HEK293 (cell line): Measurements from ENCODE around the gene NTNG1.

ENCODE experiments used
- CTCF ChIA-PET: fragments of 350-600 bp; formaldehyde crosslinking; extraction: SDS; loops from one replicate; lab custom pipeline; 2021; ENCODE audit warnings: antibody characterized with exemption; lab: Yijun Ruan, JAX
- POLR2A ChIA-PET: fragments of 300-600 bp; formaldehyde crosslinking; extraction: SDS; loops from one replicate; lab custom pipeline; 2020; ENCODE audit warnings: antibody characterized with exemption, inconsistent platforms; lab: Yijun Ruan, JAX
- H3K27ac ChIP-seq: fragments of 200-500 bp; sonication (Bioruptor generic); 2 replicates; pipeline ENCODE4 v1.5.1; 2014; ENCODE audit warnings: low read depth, low read length, control low read depth, inconsistent platforms; ENCODE audit errors: extremely low read depth
- H3K36me3 ChIP-seq, 2 experiments: fragments of 200-500 bp in 1 of 2; sonication (Bioruptor generic) in 1 of 2; 1 replicate in 1 of 2; 2 replicates in 1 of 2; pipeline ENCODE4 v1.5.1; 2014 to 2017; ENCODE audit warnings: inconsistent platforms in 2 of 2, low read length in 2 of 2; ENCODE audit not compliant: control insufficient read depth in 2 of 2, insufficient read depth in 1 of 2
- H3K4me1 ChIP-seq: fragments of 200-500 bp; sonication (Bioruptor generic); 2 replicates; pipeline ENCODE4 v1.5.1; 2014; ENCODE audit warnings: mild to moderate bottlenecking, low read length, inconsistent platforms; ENCODE audit not compliant: control insufficient read depth, insufficient read depth
- H3K4me3 ChIP-seq: 2 replicates; pipeline ENCODE4 v1.5.1; 2011; ENCODE audit warnings: low read depth, mild to moderate bottlenecking, control low read depth, low read length, moderate library complexity
- H3K9me3 ChIP-seq: fragments of 200-500 bp; sonication (Bioruptor generic); 2 replicates; pipeline ENCODE4 v1.5.1; 2014; ENCODE audit warnings: low read depth, low read length, inconsistent platforms; ENCODE audit not compliant: control insufficient read depth, insufficient read depth
- ATF2 ChIP-seq: fragments of 450-650 bp; formaldehyde crosslinking; IDR thresholded peaks from 2 replicates; pipeline ENCODE4 v1.5.1; 2016; ENCODE audit warnings: missing biosample characterization, missing genetic modification characterization, low read depth
- GLIS1 ChIP-seq: fragments of 450-650 bp; formaldehyde crosslinking; IDR thresholded peaks from 2 replicates; pipeline ENCODE4 v1.5.1; 2016; ENCODE audit warnings: missing biosample characterization, missing genetic modification characterization
- HOXD13 ChIP-seq: sonication (generic); formaldehyde crosslinking; IDR thresholded peaks from 2 replicates; pipeline ENCODE4 v1.8.0; 2022; ENCODE audit warnings: missing genetic modification reagents, borderline replicate concordance
- INSM2 ChIP-seq: fragments of 450-650 bp; formaldehyde crosslinking; IDR thresholded peaks from 2 replicates; pipeline ENCODE4 v1.5.1; 2016; ENCODE audit warnings: missing biosample characterization, missing genetic modification characterization
- KLF10 ChIP-seq: fragments of 450-650 bp; IDR thresholded peaks from 2 replicates; pipeline ENCODE4 v1.5.1; 2018; ENCODE audit warnings: missing biosample characterization, mild to moderate bottlenecking, missing genetic modification characterization
- PRDM4 ChIP-seq: fragments of 450-650 bp; formaldehyde crosslinking; IDR thresholded peaks from 2 replicates; pipeline ENCODE4 v1.5.1; 2017; ENCODE audit warnings: missing biosample characterization, missing genetic modification characterization
- REST ChIP-seq: fragments of 450-650 bp; formaldehyde crosslinking; IDR thresholded peaks from 2 replicates; pipeline ENCODE4 v1.5.1; 2016; ENCODE audit warnings: missing biosample characterization, missing genetic modification characterization
- ZBTB17 ChIP-seq: fragments of 450-650 bp; formaldehyde crosslinking; IDR thresholded peaks from 2 replicates; pipeline ENCODE4 v1.5.1; 2016; ENCODE audit warnings: missing biosample characterization, missing genetic modification characterization
- ZNF239 ChIP-seq: fragments of 450-650 bp; formaldehyde crosslinking; IDR thresholded peaks from 2 replicates; pipeline ENCODE4 v1.5.1; 2016; ENCODE audit warnings: missing biosample characterization, missing genetic modification characterization
- ZNF362 ChIP-seq: fragments of 450-650 bp; formaldehyde crosslinking; IDR thresholded peaks from 2 replicates; pipeline ENCODE4 v1.5.1; 2016; ENCODE audit warnings: missing biosample characterization, missing genetic modification characterization
- ZNF391 ChIP-seq: fragments of 450-650 bp; formaldehyde crosslinking; IDR thresholded peaks from 2 replicates; pipeline ENCODE4 v1.5.1; 2016; ENCODE audit warnings: low read depth, missing biosample characterization, missing genetic modification characterization, borderline replicate concordance
- ZNF423 ChIP-seq: fragments of 450-650 bp; formaldehyde crosslinking; IDR thresholded peaks from 2 replicates; pipeline ENCODE4 v1.5.1; 2016; ENCODE audit warnings: missing biosample characterization, missing genetic modification characterization
- ZNF558 ChIP-seq: fragments of 450-650 bp; formaldehyde crosslinking; IDR thresholded peaks from 2 replicates; pipeline ENCODE4 v1.5.1; 2016; ENCODE audit warnings: missing biosample characterization, missing genetic modification characterization
- ZNF596 ChIP-seq: fragments of 450-650 bp; IDR thresholded peaks from 2 replicates; pipeline ENCODE4 v1.5.0; 2018; ENCODE audit warnings: missing biosample characterization, mild to moderate bottlenecking, missing genetic modification characterization, moderate library complexity
- ZNF639 ChIP-seq: fragments of 450-650 bp; formaldehyde crosslinking; IDR thresholded peaks from 2 replicates; pipeline ENCODE4 v1.5.1; 2016; ENCODE audit warnings: missing biosample characterization, missing genetic modification characterization
- ZNF837 ChIP-seq: fragments of 450-650 bp; formaldehyde crosslinking; IDR thresholded peaks from 2 replicates; pipeline ENCODE4 v1.5.1; 2016; ENCODE audit warnings: missing biosample characterization, missing genetic modification characterization
- ZSCAN18 ChIP-seq: fragments of 450-650 bp; formaldehyde crosslinking; IDR thresholded peaks from 2 replicates; pipeline ENCODE4 v1.5.1; 2016; ENCODE audit warnings: missing biosample characterization, missing genetic modification characterization

Gene NTNG1

GRCh38 chr1:107394301-107394700 is 253.5 kb downstream of the NTNG1 start:
- H3K9me3 ChIP-seq: no peaks in the 10 kb centered on the region
- POLR2A ChIA-PET: no interaction called here
- no peak overlapping the region for H3K27ac ChIP-seq
- CTCF ChIA-PET: no interaction called here
- no peak overlapping the region for H3K4me3 ChIP-seq
- H3K4me1 ChIP-seq: no peaks in the 10 kb centered on the region
- no peaks in the 10 kb centered on the region for H3K36me3 ChIP-seq
- TF ChIP-seq ZNF596 (tag by site-specific recombination): no peak
- TF ChIP-seq ZNF391 (tag by site-specific recombination): no peak
- no peak for TF ChIP-seq INSM2 (tag by site-specific recombination)
- no peak for TF ChIP-seq ZSCAN18 (tag by site-specific recombination)
- TF ChIP-seq ATF2 (tag by site-specific recombination): no peak
- no peak for TF ChIP-seq ZNF423
- TF ChIP-seq ZNF362 (tag by site-specific recombination): no peak
- no peak for TF ChIP-seq ZNF558 (tag by site-specific recombination)
- TF ChIP-seq PRDM4 (tag by site-specific recombination): no peak
- no peak for TF ChIP-seq KLF10 (tag by site-specific recombination)
- TF ChIP-seq ZBTB17: no peak
- no peak for TF ChIP-seq REST
- TF ChIP-seq ZNF837 (tag by site-specific recombination): no peak
- TF ChIP-seq HOXD13: no peak
- no peak for TF ChIP-seq GLIS1
- no peak for TF ChIP-seq ZNF639 (tag by site-specific recombination)
- no peak for TF ChIP-seq ZNF239 (tag by site-specific recombination)
